ENCODE results near the gene SYF2.

DNA sequence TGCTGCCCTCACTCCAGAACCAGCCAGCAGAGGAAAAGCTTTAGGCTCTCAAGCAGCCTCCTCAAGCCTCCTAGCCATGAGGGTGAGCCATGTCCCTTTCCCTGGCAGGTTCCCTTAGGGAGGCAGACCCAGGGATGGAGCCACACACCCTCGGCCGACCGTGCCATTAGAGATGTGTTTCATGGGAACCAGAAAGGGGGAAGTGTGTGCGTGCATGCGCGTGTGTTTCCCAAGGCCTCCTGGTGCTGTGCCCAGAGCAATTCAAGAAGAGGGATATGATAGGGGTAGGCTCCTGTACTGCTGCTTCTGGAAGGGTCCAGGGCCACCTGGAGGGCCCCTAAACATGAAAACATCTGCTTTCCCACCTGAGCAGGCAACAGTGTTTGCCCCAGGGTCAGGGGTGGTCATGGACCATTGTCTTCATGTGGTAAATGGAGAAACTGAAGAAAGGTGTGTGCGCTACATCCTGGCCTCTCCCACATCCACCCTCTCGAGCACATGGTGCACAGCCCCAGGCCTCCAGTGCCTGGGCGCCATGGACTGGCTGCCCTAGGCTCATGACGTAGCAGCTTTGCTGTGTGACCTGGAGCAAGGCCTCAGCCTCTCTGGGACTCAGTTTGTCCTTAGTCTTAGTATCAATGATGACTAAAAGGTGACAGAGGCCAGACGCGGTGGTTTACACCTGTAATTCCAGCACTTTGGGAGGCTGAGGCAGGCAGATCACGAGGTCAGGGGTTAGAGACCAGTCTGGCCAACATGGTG is 48.1 kb downstream of the SYF2 start:
- TF ChIP-seq CTCF (conservative IDR thresholded peaks at IDR 0.05; ENCODE audit: low read depth, low read length) (no peak), EZH2 (IDR thresholded peaks at IDR 0.05; ENCODE audit: low read length, unreplicated experiment) (no peak), EZH2phosphoT487 (IDR thresholded peaks at IDR 0.05; ENCODE audit: borderline replicate concordance, low read length) (no peak)
